Measurements from ENCODE around the gene HRAS. TPM values are rescaled to one million over a fixed set of nuclear protein-coding genes. Genes with fewer than 3 reads are reported as not detected.
A peak's percentile ranks its signal among the peaks of the same experiment; 100 is the strongest.

HRAS gene
- total and polyA plus RNA-seq, 2 of the 13 experiments (the other 11 are each of a cell fraction or from before 2014, with no cell fraction given) = 32.9 to 50.0 TPM

GRCh38 chr11:561148-562003, 26.0 kb upstream of the HRAS start (continued):
- TF ChIP-seq, protein P1, sequence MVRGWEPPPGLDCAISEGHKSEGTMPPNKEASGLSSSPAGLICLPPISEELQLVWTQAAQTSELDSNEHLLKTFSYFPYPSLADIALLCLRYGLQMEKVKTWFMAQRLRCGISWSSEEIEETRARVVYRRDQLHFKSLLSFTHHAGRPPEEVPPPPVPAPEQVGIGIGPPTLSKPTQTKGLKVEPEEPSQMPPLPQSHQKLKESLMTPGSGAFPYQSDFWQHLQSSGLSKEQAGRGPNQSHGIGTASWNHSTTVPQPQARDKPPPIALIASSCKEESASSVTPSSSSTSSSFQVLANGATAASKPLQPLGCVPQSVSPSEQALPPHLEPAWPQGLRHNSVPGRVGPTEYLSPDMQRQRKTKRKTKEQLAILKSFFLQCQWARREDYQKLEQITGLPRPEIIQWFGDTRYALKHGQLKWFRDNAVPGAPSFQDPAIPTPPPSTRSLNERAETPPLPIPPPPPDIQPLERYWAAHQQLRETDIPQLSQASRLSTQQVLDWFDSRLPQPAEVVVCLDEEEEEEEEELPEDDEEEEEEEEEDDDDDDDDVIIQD (CRISPR knock-in tag; IDR thresholded peaks at IDR 0.05; ENCODE audit: low read depth) = peak; percentile 54; the same call in 1 of the 2 replicates
- TF ChIP-seq SETDB1 (CRISPR knock-in tag; IDR thresholded peaks at IDR 0.05; ENCODE audit: borderline replicate concordance) = no peak
- 0 out of 2 replicates have a peak, but pooled peaks have one; percentile 43 for TF ChIP-seq ZNF761 (CRISPR knock-in tag; conservative IDR thresholded peaks at IDR 0.05)
- TF ChIP-seq ZNF3 (CRISPR knock-in tag; IDR thresholded peaks at IDR 0.05) = no peak
- TF ChIP-seq DRAP1 (CRISPR knock-in tag; IDR thresholded peaks at IDR 0.05) = peak; percentile 72
- peak; percentile 85 for TF ChIP-seq HNRNPL (IDR thresholded peaks at IDR 0.05; ENCODE audit: low read depth, low read length)
- TF ChIP-seq ZNF75D (CRISPR knock-in tag; IDR thresholded peaks at IDR 0.05; ENCODE audit: borderline replicate concordance) = no peak
- TF ChIP-seq HOXA9 (CRISPR knock-in tag; IDR thresholded peaks at IDR 0.05; ENCODE audit: borderline replicate concordance) = no peak
- TF ChIP-seq ZNF639 (CRISPR knock-in tag; conservative IDR thresholded peaks at IDR 0.05) = peak; percentile 91
- TF ChIP-seq TOE1 (CRISPR knock-in tag; IDR thresholded peaks at IDR 0.05) = no peak
- 0 out of 2 replicates have a peak, but pooled peaks have one; percentile 41 for TF ChIP-seq ZNF691 (CRISPR knock-in tag; IDR thresholded peaks at IDR 0.05; ENCODE audit: borderline replicate concordance, low read depth)
- TF ChIP-seq ZNF451 (CRISPR knock-in tag; IDR thresholded peaks at IDR 0.05) = no peak
- TF ChIP-seq FOSL2 (CRISPR knock-in tag; IDR thresholded peaks at IDR 0.05) = no peak
- TF ChIP-seq MED1 (CRISPR knock-in tag; IDR thresholded peaks at IDR 0.05) = peak; percentile 66; the same call in 1 of the 2 replicates
- peak; percentile 61; the same call in 1 of the 2 replicates for TF ChIP-seq SOX5 (CRISPR knock-in tag; IDR thresholded peaks at IDR 0.05; ENCODE audit: borderline replicate concordance)
- TF ChIP-seq TBX2 (CRISPR knock-in tag; IDR thresholded peaks at IDR 0.05; ENCODE audit: borderline replicate concordance) = peak; percentile 48; the same call in 1 of the 2 replicates
- no peak for TF ChIP-seq ZBTB4 (CRISPR knock-in tag; IDR thresholded peaks at IDR 0.05; ENCODE audit: borderline replicate concordance)
- no peak for TF ChIP-seq ATF7 (IDR thresholded peaks at IDR 0.05)
- no peak; the same call in 1 of the 2 replicates for TF ChIP-seq ATF7 (CRISPR knock-in tag; IDR thresholded peaks at IDR 0.05)
- no peak; the same call in 1 of the 2 replicates for TF ChIP-seq ZNF335 (CRISPR knock-in tag; IDR thresholded peaks at IDR 0.05)
- TF ChIP-seq YEATS2 (CRISPR knock-in tag; IDR thresholded peaks at IDR 0.05; ENCODE audit: borderline replicate concordance) = no peak
